Measurements from ENCODE around the gene CEP70.
"Not testable (repeated sequence)": the region's sequence is repeated elsewhere in the genome, so short reads cannot be mapped to it uniquely, and the experiment has no call there.

CEP70 gene

GRCh38 chr3:138507524-138507923 is 86.5 kb downstream of the CEP70 start:
- no peak for DNase-seq

DNA sequence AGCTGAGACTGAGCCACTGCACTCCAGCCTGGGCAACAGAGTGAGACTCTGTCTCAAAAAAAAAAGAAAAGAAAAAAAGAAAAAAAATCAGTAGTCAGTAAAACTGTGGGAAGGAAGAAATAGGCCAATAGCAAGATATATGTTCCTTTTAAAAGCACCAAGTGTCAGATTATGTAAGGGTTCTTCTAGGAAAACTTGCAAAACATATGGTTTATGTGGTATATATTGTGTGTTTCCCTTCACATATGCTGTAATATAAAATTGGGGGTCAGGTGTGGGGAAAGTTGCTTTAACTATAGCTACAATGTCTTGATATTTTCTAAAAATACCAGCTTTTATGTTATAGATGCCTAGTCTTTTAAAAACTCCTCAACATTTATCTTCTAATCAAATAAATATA is 95.1 kb downstream of the CEP70 start:
- DNase-seq = no peak

DNA sequence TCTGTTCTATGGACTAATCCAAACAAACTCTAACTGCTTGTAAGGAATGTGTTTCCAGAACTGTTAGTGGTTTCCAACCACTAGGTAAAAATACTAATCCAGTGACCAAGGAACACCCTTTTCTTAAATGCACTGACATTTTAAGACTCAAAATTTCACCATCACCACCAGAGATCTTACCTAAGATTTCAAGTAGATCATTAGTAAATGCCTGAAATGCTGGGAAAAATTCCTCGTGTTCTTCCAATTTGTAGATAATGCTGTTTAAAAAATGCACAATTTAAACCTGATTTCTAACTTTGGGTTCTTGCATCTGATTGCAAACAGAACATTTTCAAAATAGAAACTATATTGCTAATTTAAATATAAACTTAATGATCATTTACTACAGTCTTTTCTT is 96.2 kb downstream of the CEP70 start:
- DNase-seq = no peak

- no peak for DNase-seq
These were observed 97.0 kb downstream of the CEP70 start for GRCh38 chr3:138497021-138497420.

DNA sequence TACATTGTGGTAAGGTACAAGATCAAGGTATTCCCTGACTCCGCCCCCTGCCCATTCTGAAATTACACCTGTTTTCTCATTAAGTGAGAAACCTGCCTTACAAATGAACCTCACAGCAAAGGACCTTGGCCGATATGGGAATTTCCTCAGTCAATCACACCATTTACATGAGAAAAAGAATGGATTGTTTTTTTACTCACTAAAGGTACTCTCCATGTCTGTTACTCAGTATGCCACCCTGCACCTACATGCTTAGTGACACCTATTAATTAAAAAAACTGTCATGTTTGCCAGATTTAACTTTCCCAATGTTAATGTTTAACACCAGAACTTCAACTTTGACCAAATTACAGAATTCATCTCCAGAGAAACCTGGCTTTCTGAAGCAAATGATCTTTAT is 97.6 kb downstream of the CEP70 start:
- DNase-seq = no peak

GRCh38 chr3:138495638-138496037 is 98.4 kb downstream of the CEP70 start:
- not testable (repeated sequence) for DNase-seq

DNA sequence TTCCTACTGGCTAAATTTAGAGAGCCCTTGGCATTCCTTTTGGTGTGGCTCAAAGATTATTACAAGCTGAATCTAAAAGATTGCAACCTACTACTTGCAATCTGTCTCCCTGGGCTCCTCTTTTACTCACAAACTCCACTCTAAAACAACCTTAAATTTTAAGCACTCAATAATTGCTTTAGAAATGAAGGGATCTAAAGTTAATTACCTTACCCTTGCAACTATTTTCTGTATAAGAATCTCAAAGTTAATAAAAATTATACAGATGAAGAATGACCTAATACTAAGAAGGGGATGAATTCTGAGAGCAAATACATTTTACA is 99.5 kb downstream of the CEP70 start:
- DNase-seq = no peak

GRCh38 chr3:138493804-138494606 is 100.1 kb downstream of the CEP70 start:
- DNase-seq = no peak

GRCh38 chr3:138492980-138493675 is 100.9 kb downstream of the CEP70 start:
- DNase-seq = no peak

GRCh38 chr3:138491971-138492370 is 102.1 kb downstream of the CEP70 start:
- DNase-seq = no peak

DNA sequence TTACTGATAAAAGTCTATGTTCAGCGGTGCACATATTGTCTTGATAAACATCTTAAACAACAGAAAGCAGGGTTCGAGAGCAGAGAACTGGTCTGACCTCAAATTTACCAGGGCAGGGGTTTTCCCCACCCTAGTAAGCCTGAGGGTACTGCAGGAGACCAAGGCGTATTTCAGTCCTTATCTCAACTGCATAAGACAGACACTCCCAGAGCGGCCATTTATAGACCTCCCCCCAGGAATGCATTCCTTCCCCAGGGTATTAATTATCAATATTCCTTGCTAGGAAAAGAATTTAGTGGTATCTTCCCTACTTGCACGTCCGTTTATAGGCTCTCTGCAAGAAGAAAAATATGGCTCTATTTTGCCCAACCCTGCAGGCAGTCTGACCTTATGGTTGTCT is 107.5 kb downstream of the CEP70 start:
- not testable (repeated sequence) for DNase-seq

DNA sequence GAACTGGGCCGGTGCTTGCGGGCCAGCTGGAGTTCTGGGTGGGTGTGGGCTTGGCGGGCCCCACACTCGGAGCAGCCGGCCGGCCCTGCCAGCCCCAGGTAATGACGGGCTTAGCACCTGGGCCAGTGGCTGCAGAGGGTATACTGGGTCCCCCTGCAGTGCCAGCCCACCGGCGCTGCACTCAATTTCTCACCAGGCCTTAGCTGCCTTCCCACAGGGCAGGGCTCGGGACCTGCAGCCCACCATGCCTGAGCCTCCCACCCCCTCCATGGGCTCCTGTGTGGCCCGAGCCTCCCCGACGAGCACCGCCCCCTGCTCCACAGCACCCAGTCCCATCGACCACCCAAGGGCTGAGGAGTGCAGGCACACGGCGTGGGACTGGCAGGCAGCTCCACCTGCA is 109.4 kb downstream of the CEP70 start:
- not testable (repeated sequence) for DNase-seq

- DNase-seq = peak; percentile 16
These were observed 114.6 kb downstream of the CEP70 start for GRCh38 chr3:138479438-138479863.

- no peak for DNase-seq
These were observed 116.3 kb downstream of the CEP70 start for GRCh38 chr3:138477801-138478200.

GRCh38 chr3:138477120-138477519 is 116.9 kb downstream of the CEP70 start:
- no peak for DNase-seq

DNA sequence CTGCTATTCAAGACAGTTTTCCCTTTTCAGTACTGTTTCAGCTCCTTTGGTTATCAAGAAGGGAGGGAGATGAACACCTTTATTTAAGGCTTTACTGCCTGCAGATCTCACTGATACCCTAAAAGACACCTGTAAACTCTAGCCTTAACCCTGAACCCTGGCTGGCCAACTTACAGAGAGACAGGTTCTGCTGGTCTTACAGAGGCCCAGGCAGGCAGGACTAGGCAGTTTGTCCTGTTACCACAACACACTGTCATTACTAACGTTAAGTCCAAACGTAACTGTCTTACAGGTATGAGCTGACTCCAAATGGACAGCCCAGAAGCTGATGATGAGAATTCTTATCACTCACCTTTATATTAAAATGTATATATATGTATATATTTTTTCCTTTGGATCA is 117.5 kb downstream of the CEP70 start:
- no peak for DNase-seq

- peak; percentile 59 for DNase-seq
These were observed 119.9 kb downstream of the CEP70 start for GRCh38 chr3:138474163-138474562.

DNA sequence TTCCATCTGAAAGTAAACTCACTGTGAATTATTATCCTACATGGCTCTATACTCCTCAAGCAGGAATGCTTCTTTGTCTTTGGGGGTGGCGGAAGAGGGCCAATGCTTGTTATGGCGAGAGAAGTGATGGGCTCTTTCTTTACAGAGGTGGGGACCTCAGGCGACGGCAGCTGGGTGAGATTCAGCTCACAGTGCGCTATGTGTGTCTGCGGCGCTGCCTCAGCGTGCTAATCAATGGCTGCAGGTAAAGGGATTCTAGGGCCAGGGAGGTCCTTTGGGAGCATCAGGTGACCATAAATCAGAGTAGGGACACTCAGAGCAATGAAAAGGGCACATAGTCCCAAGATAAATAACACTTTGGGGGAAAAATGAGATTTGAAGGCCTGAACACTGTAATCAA is 120.7 kb downstream of the CEP70 start:
- DNase-seq = no peak

DNA sequence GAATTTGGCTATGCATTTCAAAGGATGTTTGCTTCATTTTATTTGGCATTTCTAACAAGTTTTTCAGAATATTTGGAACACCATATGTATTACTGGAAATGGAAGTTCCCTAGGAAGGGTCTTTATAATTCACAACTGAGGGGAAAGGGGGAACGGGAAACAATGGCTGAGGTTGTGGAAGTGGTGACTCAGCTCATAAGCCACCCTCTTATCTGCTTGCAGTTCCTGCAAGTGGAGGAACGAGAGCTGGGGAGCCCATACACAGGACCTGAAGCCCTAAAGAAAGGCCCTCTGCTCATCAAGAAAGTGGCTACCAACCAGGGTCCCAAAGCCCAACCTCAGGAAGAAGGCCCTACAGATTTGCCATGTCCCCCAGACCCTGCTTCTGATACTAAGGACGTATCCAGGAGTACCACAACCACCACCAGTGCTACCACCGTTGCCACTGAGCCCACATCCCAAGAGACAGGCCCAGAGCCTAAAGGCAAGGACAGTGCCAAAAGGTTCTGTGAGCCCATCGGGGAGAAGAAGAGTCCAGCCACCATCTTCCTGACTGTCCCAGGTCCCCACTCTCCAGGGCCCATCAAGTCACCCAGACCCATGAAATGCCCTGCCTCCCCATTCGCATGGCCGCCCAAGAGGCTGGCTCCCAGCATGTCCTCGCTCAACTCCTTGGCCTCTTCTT is 121.8 kb downstream of the CEP70 start:
- DNase-seq = no peak

DNA sequence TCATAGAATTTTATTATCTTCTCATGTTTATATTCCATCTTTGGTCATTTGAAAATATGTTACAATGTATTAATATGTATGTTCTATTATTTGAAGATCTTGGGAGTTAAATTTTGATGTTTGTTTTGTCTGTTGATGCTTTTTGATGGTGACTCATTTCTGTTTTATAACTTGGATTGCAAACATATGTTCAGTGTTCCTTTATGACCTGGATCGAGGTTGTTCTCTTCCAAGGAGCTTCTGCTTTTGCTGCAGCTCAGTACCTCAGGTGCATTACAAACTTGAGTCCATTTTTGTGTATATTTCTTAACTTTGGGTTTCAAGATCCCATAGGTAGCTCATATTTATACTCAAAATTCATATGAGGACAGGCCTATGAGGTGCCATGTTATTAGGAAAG is 122.6 kb downstream of the CEP70 start:
- DNase-seq = no peak

DNA sequence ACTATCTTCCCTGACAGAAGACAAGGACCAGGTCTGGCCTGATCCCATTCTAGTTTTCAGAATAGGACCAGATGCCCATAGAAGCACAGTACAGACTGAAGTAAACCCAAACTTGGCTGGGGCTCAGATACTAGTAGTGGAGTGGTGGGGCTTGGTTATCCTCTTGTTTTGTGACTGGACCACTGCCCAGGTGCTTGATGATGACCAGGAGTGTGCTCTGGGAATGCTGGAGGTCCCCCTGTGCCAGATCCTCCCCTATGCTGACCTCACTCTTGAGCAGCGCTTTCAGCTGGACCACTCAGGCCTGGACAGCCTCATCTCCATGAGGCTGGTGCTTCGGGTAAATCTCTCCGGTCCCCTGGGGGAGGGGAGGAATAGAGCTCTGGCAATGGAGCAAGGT is 123.4 kb downstream of the CEP70 start:
- no peak for DNase-seq

DNA sequence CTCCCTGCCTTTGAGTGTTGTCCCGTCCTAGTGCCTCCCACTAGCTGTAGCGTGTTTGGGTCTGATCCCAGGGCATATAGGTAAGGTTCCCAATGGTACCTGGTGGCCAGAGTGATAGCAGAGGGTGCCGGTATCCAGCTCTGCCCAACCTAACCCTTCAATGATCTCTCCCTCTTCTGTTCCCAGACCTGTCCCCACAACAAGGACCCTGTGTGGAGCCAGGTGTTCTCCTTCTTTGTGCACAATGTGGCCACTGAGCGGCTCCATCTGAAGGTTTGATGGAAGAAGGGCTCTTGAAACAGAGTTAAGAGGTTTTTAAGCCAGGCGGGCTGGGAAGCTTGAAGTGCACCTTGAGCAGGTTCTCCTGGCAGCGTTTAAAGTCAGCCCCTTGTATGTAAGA is 124.2 kb downstream of the CEP70 start:
- DNase-seq = peak; percentile 33

DNA sequence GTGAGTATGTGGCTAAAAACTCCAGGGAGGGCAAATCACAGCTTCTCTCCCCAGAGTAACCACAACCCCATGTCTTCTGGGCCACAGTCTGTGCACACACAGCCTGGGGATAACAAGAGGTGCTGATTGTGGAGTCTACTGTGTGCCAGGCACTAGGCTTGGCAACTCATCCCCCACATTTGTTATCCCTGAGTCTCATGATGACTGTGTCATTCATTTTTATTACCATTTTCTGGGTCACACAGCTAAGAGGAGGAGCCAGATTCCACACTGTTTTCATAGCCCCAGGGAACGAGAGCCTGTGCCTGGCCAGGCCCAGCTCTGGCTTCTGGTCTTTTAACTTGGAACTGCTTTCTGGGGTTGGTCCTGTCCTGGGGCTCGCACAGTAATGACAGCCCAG is 125.2 kb downstream of the CEP70 start:
- no peak for DNase-seq

DNA sequence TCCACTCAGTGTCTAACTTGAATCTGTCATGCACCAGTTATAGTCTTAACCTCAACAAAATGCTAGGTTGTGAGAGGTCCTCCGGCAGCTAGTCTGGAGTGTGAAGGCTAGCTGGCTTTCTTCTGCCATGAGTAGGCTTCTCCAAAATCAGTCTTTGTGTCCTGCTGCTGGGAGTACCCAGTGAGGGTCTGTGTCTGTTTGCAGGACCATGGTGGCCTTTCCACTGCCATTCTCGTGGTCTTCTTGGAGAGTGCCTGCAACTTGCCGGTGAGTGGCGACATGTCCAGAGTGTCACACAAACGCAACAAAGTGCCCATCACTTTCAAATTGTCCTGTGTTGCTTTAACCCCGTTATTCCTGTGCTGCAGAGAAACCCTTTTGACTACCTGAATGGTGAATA is 125.6 kb downstream of the CEP70 start:
- no peak for DNase-seq
